Measurements from ENCODE around the gene TPP1. TPM values are rescaled to one million over a fixed set of nuclear protein-coding genes. Genes with fewer than 3 reads are reported as not detected.
A peak's percentile ranks its signal among the peaks of the same experiment; 100 is the strongest.

Gene TPP1
- total and polyA plus RNA-seq, 2 of the 13 experiments (the other 11 are each of a cell fraction or from before 2014, with no cell fraction given), result 13.9 to 74.6 TPM

- TF ChIP-seq ZBTB25 (CRISPR knock-in tag; IDR thresholded peaks at IDR 0.05) (peak; percentile 56; the same call in 1 of the 2 replicates), TRAFD1 (CRISPR knock-in tag; IDR thresholded peaks at IDR 0.05; ENCODE audit: borderline replicate concordance) (no peak), NR2F6 (IDR thresholded peaks at IDR 0.05) (no peak), NR2F6 (CRISPR knock-in tag; IDR thresholded peaks at IDR 0.05) (0 out of 2 replicates have a peak, but pooled peaks have one; percentile 21), HNRNPLL (IDR thresholded peaks at IDR 0.05; ENCODE audit: low read depth, low read length, poor library complexity, severe bottlenecking) (peak; percentile 33), TAF1 (CRISPR knock-in tag; IDR thresholded peaks at IDR 0.05) (peak; percentile 31; the same call in 1 of the 2 replicates), SALL1 (CRISPR knock-in tag; IDR thresholded peaks at IDR 0.05) (peak; percentile 53), HNRNPL (IDR thresholded peaks at IDR 0.05; ENCODE audit: low read depth, low read length) (no peak), ZNF766 (CRISPR knock-in tag; IDR thresholded peaks at IDR 0.05; ENCODE audit: borderline replicate concordance) (no peak), MXD4 (CRISPR knock-in tag; IDR thresholded peaks at IDR 0.05) (0 out of 2 replicates have a peak, but pooled peaks have one; percentile 54), ZNF496 (CRISPR knock-in tag; IDR thresholded peaks at IDR 0.05; ENCODE audit: insufficient replicate concordance) (no peak), CREM (IDR thresholded peaks at IDR 0.05) (peak; percentile 47; the same call in 1 of the 2 replicates), CREM (CRISPR knock-in tag; IDR thresholded peaks at IDR 0.05) (no peak), EP300 (IDR thresholded peaks at IDR 0.05; ENCODE audit: low read depth in 2 of 2, low read length in 2 of 2) (peak in 1 of 2 experiments; percentile 38; a peak in 1 of 4 replicates), EP300 (CRISPR knock-in tag; IDR thresholded peaks at IDR 0.05; ENCODE audit: borderline replicate concordance) (no peak), FOXK1 (CRISPR knock-in tag; IDR thresholded peaks at IDR 0.05; ENCODE audit: borderline replicate concordance, low read depth) (peak; percentile 54; the same call in 1 of the 2 replicates)
- TF ChIP-seq, protein P1, sequence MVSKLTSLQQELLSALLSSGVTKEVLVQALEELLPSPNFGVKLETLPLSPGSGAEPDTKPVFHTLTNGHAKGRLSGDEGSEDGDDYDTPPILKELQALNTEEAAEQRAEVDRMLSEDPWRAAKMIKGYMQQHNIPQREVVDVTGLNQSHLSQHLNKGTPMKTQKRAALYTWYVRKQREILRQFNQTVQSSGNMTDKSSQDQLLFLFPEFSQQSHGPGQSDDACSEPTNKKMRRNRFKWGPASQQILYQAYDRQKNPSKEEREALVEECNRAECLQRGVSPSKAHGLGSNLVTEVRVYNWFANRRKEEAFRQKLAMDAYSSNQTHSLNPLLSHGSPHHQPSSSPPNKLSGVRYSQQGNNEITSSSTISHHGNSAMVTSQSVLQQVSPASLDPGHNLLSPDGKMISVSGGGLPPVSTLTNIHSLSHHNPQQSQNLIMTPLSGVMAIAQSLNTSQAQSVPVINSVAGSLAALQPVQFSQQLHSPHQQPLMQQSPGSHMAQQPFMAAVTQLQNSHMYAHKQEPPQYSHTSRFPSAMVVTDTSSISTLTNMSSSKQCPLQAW (CRISPR knock-in tag; IDR thresholded peaks at IDR 0.05), result peak; percentile 97
- TF ChIP-seq, protein P2, sequence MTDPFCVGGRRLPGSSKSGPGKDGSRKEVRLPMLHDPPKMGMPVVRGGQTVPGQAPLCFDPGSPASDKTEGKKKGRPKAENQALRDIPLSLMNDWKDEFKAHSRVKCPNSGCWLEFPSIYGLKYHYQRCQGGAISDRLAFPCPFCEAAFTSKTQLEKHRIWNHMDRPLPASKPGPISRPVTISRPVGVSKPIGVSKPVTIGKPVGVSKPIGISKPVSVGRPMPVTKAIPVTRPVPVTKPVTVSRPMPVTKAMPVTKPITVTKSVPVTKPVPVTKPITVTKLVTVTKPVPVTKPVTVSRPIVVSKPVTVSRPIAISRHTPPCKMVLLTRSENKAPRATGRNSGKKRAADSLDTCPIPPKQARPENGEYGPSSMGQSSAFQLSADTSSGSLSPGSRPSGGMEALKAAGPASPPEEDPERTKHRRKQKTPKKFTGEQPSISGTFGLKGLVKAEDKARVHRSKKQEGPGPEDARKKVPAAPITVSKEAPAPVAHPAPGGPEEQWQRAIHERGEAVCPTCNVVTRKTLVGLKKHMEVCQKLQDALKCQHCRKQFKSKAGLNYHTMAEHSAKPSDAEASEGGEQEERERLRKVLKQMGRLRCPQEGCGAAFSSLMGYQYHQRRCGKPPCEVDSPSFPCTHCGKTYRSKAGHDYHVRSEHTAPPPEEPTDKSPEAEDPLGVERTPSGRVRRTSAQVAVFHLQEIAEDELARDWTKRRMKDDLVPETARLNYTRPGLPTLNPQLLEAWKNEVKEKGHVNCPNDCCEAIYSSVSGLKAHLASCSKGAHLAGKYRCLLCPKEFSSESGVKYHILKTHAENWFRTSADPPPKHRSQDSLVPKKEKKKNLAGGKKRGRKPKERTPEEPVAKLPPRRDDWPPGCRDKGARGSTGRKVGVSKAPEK (CRISPR knock-in tag; IDR thresholded peaks at IDR 0.05; ENCODE audit: borderline replicate concordance), result no peak
Observed at GRCh38 chr11:6606471-6607189, 12.6 kb downstream of the TPP1 start (continued).

Data from HepG2 (cell line).